LoVo (cell line): Measurements from ENCODE around the gene PARD3.

Experiments used
- DNase-seq: peaks from one replicate; pipeline ENCODE4 v3.0.0-alpha.2; 2016; ENCODE audit warnings: low spot score

PARD3 gene

GRCh38 chr10:34153663-34154382 lies 661.3 kb downstream of the PARD3 start:
- no peak for DNase-seq

DNA sequence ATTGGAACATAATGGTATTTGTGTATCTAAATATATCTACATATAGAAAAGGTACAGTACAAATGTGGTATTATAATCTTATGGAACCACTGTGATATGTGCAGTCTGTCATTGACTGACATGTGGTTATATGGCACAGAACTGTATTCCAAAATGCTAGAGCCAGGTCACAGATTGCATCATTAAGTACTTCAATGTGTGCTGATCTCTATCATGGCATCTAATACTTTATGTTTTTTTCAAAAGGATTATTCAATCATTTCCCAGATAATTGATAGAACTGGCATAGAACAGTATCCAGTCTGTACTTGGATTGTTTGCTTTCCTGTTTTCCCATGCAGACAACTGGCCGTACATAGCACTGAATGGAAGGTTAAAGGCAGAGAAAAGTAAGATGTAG lies 662.7 kb downstream of the PARD3 start:
- DNase-seq = no peak

DNA sequence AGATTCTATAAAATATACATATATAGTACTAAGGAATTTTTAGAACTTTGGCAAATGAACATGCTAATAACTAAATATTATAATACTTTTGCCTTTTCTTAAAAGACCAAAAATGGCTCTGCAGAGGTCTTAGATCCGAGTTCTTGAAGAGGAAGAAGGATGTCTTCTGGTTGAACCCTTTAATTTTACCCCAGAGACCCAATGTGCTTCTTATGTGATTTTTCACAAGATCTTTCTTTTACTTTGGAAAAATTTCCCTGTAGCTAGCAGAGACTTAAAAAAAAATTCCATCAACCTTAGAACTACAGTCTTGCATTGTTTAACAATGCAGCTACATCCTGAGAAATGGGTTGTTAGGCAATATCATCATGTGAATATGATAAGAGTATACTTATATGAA lies 663.2 kb downstream of the PARD3 start:
- no peak for DNase-seq

GRCh38 chr10:34151481-34151880 lies 663.6 kb downstream of the PARD3 start:
- no peak for DNase-seq

- no peak for DNase-seq
These were observed 665.0 kb downstream of the PARD3 start for GRCh38 chr10:34150103-34150502.

- no peak for DNase-seq
These were observed 666.8 kb downstream of the PARD3 start for GRCh38 chr10:34148305-34148657.

DNA sequence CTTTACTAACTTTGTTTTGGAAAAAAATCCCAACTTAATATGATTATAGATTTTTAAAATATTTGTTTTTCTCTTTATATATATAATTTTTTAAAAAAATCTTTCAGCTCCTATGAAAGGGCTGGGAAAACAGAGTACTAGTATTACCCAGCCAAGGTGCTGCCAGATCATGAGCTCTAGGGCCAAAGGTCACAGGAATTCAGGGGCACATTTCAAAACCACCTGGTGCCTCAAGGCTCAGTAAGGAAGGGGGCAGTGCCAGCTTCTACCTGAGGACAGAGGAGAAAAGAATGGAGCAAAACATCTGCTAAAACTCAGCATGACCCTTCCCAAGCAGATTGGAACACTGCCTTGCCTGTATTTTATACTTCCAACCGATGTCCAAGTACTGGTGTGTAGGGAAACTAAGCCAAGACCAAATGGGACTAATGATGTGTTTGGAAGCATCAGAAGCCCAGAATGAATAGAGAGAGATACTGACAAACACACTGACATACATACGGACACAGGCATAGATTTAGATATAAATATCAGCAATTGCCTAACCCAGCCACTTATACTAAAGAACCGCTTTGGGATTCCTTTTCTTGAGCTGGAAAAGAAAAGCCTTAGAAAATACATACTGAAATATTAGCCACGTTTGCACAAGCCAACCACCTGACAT lies 667.3 kb downstream of the PARD3 start:
- DNase-seq = no peak

- no peak for DNase-seq
These were observed 669.4 kb downstream of the PARD3 start for GRCh38 chr10:34145715-34146114.

DNA sequence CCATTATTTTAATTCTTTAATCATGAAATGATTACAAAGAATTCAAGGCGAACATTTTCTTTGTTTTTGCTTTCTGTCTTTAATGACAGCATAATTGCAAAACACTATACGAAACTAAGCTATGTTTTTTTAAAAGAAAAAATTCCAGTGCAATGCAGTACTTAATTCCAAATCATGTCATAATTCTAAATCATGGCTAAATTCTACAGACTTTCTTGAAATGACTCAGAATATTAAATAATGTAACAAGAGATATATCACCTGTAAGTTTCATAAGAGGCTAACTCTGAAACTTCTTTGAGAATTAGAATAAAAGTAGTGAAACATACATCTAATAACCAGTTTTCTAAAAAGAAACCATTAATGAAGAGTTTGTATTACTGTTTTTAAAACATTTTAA lies 671.6 kb downstream of the PARD3 start:
- no peak for DNase-seq

- no peak for DNase-seq
These were observed 673.9 kb downstream of the PARD3 start for GRCh38 chr10:34141032-34141680.

GRCh38 chr10:34139559-34139958 lies 675.5 kb downstream of the PARD3 start:
- DNase-seq = no peak

GRCh38 chr10:34137955-34138354 lies 677.1 kb downstream of the PARD3 start:
- DNase-seq = no peak

GRCh38 chr10:34137201-34137600 lies 677.9 kb downstream of the PARD3 start:
- no peak for DNase-seq

DNA sequence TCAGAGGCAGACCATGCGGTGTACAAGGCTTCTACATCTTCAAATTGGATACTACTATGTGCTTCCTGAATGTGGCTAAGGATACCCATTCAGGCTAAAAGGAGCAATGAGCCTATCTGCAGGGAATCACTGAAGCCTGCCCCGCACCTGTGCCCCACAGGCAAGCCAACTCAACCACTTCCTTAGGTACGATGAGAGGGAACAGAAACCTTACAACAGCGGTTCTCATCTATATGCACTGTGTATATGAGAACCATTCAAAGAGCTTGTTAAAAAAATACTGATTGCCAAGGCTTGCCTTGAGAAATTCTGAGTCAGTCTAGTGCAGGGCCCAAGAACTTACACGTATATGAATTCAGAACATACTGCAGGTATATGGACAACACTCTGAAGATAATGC lies 679.6 kb downstream of the PARD3 start:
- DNase-seq = no peak

DNA sequence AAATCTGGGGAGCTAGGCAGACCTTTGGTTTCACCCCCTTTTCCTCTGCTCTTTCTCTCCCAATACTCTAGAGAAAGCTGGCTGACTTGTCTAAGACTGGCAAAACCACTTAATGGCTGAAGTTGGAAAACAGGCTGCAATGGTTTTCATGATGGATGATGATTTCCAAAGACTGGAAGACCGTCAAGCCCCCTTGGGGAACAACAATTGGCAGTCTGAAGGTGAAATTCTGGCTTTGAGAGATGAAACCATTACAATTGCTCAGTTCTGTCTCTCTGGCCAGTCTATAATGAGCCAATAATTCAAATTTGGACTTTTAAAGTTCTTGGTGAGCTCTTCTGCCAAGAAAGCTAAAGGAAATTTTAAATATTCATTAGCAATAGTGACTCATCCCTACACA lies 680.5 kb downstream of the PARD3 start:
- no peak for DNase-seq

DNA sequence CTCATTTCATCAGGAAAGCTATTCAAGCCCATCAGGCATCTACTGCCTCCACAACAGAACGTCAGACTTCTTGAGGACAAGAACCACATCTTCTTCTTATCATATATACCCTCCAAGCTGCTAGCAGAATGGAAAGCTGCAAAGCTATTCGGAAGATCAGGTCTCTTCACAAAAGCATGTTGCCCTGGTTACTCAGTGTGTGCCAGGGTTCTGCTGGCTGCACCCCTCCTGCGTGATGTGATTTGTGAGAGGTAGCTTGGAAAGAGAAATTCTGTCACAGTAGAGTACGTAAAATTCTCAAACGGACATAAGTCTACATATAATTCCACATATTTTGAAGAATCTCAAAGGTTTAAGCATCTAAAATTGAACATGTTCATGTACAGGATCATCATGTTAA lies 681.7 kb downstream of the PARD3 start:
- DNase-seq = no peak

DNA sequence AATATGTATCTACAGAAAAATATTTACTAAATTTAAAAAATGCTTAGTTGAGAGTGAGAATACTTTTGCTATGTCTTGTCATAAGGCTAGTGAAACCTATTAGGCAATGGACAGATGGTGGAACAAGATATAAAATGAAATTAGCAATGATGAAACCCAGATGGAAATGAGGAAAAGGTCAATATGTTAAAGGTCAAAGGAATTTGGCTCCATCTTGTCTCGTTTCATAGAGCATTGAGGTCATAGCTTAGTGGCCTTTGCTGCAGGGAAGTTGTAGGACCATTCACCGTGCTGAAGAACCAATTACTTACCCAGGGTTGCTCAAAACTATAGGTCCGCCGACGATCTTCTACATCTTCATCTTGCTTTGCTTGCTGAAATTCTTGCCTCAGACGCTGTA lies 683.9 kb downstream of the PARD3 start:
- DNase-seq = no peak

- DNase-seq = no peak
These were observed 687.4 kb downstream of the PARD3 start for GRCh38 chr10:34127676-34128075.

DNA sequence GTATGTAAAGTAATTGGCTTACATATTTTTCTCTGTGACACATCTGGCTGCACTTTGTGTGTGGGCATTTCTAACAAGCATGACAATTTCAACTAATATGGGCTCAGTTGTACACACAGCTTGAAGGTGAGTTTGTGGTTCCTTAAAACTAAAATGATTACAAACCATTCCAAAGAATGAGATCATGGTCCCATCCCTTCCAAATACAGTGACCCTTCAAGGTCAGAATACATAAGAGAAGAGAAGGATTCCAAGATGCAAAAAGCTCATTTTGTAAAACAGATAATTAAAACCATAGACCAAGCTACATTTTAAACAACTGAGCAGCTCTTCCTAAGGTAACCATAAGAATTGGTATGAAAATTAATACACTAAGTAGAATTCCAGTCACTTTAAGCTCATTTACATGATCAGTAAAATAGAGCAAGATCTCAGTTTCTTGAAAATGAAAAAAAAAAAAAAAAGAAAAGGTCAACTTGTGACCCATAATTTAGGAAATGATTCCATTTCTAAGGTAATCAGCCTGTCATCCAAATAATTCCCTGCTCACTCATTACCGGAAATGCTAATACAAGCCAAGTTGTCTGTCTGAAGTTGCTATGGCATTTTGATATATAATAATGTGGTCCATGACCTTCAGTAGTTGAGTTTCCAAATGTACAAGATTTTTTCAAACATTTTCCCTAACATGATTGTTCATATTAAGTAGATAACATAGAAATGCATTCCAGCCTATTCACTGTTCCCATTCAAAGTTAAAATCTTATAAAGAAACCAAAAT lies 688.5 kb downstream of the PARD3 start:
- no peak for DNase-seq

GRCh38 chr10:34125702-34126101 lies 689.4 kb downstream of the PARD3 start:
- DNase-seq = no peak

GRCh38 chr10:34124522-34125035 lies 690.5 kb downstream of the PARD3 start:
- peak; percentile 76 for DNase-seq
